Stimulated activated CD8-positive, alpha-beta memory T cell treated with anti-CD3 and anti-CD28 coated beads, Interleukin-15, amount 100 ng/mL, for 48 hours (primary cell): ENCODE data around the gene PTRHD1.
"Not testable (repeated sequence)": the region's sequence is repeated elsewhere in the genome, so short reads cannot be mapped to it uniquely, and the experiment has no call there.

ENCODE experiments used
- DNase-seq, 2 donors: peaks; one replicate each; pipeline ENCODE4 v3.0.0-alpha.2; 2020; ENCODE audit warnings: low read depth in 2 of 2

PTRHD1 gene

GRCh38 chr2:24792874-24793760 is at the start of gene PTRHD1, which contains the start of gene CENPO:
PTRHD1 (minus strand) TSS chr2:24793391; CDS start chr2:24793377, 14 bp downstream.
CENPO (plus strand) TSS chr2:24793425; CDS start chr2:24793920, 495 bp downstream.
- DNase-seq = peak; percentile 88 to 90

GRCh38 chr2:24842081-24843050 is 49.2 kb upstream of the PTRHD1 start:
- no peak for DNase-seq

GRCh38 chr2:24840962-24841945 is 48.1 kb upstream of the PTRHD1 start:
- DNase-seq = no peak

GRCh38 chr2:24840164-24840869 is 47.1 kb upstream of the PTRHD1 start:
- no peak for DNase-seq

- DNase-seq = no peak
Observed at GRCh38 chr2:24839729-24840128, 46.5 kb upstream of the PTRHD1 start.

GRCh38 chr2:24838541-24838940 is 45.4 kb upstream of the PTRHD1 start:
- DNase-seq = no peak

- DNase-seq = no peak
Observed at GRCh38 chr2:24837996-24838513, 44.9 kb upstream of the PTRHD1 start.

- no peak for DNase-seq
Observed at GRCh38 chr2:24836706-24837105, 43.5 kb upstream of the PTRHD1 start.

GRCh38 chr2:24836206-24836605 is 43.0 kb upstream of the PTRHD1 start:
- no peak for DNase-seq

GRCh38 chr2:24835411-24835810 is 42.2 kb upstream of the PTRHD1 start:
- not testable (repeated sequence) for DNase-seq

GRCh38 chr2:24834733-24835395 is 41.7 kb upstream of the PTRHD1 start:
- DNase-seq = no peak

GRCh38 chr2:24833821-24834732 is 40.9 kb upstream of the PTRHD1 start:
- DNase-seq = no peak

GRCh38 chr2:24832931-24833701 is 39.9 kb upstream of the PTRHD1 start:
- DNase-seq = no peak

GRCh38 chr2:24832521-24832920 is 39.3 kb upstream of the PTRHD1 start:
- DNase-seq = no peak

- no peak for DNase-seq
Observed at GRCh38 chr2:24832073-24832461, 38.9 kb upstream of the PTRHD1 start.

- DNase-seq = no peak
Observed at GRCh38 chr2:24831221-24832072, 38.3 kb upstream of the PTRHD1 start.

- DNase-seq = no peak
Observed at GRCh38 chr2:24830786-24831185, 37.6 kb upstream of the PTRHD1 start.
